Hepatocyte (in vitro differentiated cells): ENCODE measurements around the gene SLC7A14. TPM values are rescaled to one million over a fixed set of nuclear protein-coding genes. Genes with fewer than 3 reads are reported as not detected.

Experiments used
- DNase-seq: peaks from one replicate; pipeline ENCODE4 v3.0.0-alpha.2; 2016; ENCODE audit warnings: low spot score
- H2AFZ ChIP-seq: fragments of 200-600 bp; sonication (generic); 2 replicates; pipeline ENCODE4 v1.6.0; 2016; ENCODE audit warnings: antibody characterized with exemption, mild to moderate bottlenecking
- H3K27ac ChIP-seq: fragments of 200-600 bp; sonication (generic); 2 replicates; pipeline ENCODE4 v1.5.1; 2016; ENCODE audit warnings: mild to moderate bottlenecking
- H3K27me3 ChIP-seq: fragments of 200-600 bp; sonication (generic); 2 replicates; pipeline ENCODE4 v1.6.1; 2016
- H3K36me3 ChIP-seq: fragments of 200-600 bp; sonication (generic); replicated peaks from 2 replicates; pipeline ENCODE4 v1.5.1; 2016; ENCODE audit warnings: low read depth; ENCODE audit not compliant: insufficient read depth
- H3K4me1 ChIP-seq: fragments of 200-600 bp; sonication (generic); 2 replicates; pipeline ENCODE4 v1.5.1; 2016; ENCODE audit warnings: mild to moderate bottlenecking, moderate library complexity; ENCODE audit not compliant: insufficient read depth
- H3K4me2 ChIP-seq: fragments of 200-600 bp; sonication (generic); 2 replicates; pipeline ENCODE4 v1.6.0; 2016
- H3K4me3 ChIP-seq: fragments of 200-600 bp; sonication (generic); 2 replicates; pipeline ENCODE4 v1.5.1; 2016; ENCODE audit warnings: mild to moderate bottlenecking
- H3K79me2 ChIP-seq: fragments of 200-600 bp; sonication (generic); 2 replicates; pipeline ENCODE4 v1.6.0; 2017; ENCODE audit warnings: mild to moderate bottlenecking
- H3K9me2 ChIP-seq: fragments of 200-600 bp; sonication (generic); replicated peaks from 2 replicates; pipeline ENCODE4 v1.6.0; 2017; ENCODE audit warnings: mild to moderate bottlenecking; ENCODE audit not compliant: insufficient read depth
- H3K9me3 ChIP-seq: fragments of 200-600 bp; sonication (generic); 2 replicates; pipeline ENCODE4 v1.5.1; 2016; ENCODE audit warnings: low read depth, mild to moderate bottlenecking
- H4K20me1 ChIP-seq: fragments of 200-600 bp; sonication (generic); 2 replicates; pipeline ENCODE4 v1.6.0; 2016; ENCODE audit warnings: mild to moderate bottlenecking; ENCODE audit not compliant: insufficient read depth, poor library complexity, severe bottlenecking
- EZH2 ChIP-seq: fragments of 200-600 bp; sonication (generic); IDR thresholded peaks from 2 replicates; pipeline ENCODE4 v1.6.1; 2016; ENCODE audit warnings: antibody characterized with exemption, mild to moderate bottlenecking, borderline replicate concordance
- EZH2phosphoT487 ChIP-seq: fragments of 200-600 bp; sonication (generic); IDR thresholded peaks from one replicate; pipeline ENCODE4 v1.6.1; 2018; ENCODE audit warnings: antibody characterized with exemption, mild to moderate bottlenecking, low read depth, moderate library complexity; ENCODE audit not compliant: unreplicated experiment, severe bottlenecking
- WGBS: methylation state at CpG from one replicate; pipeline ENCODE4 v1.1.6; 2016; ENCODE audit warnings: low lambda C conversion rate; ENCODE audit errors: missing lambda C conversion rate; 5-methylcytosine and 5-hydroxymethylcytosine counted together
- polyA plus RNA-seq: library from polyadenylated mRNA; unstranded; fragments of >200 nt; fragmentation: Nextera tagmentation; extraction: Ambion mirVana; gene quantifications from 2 replicates; pipeline ENCODE4 v1.2.1, GENCODE V29; 2016
- total RNA-seq: library from RNA; depleted of rRNA; stranded (reverse); fragments of >200 nt; gene quantifications from 2 replicates; pipeline ENCODE4 v1.2.3, GENCODE V29; 2014
- TF ChIP-seq, protein P1 (sequence below): fragments of 200-600 bp; sonication (generic); IDR thresholded peaks from 2 replicates; pipeline ENCODE4 v1.5.1; 2016; ENCODE audit warnings: antibody characterized with exemption, mild to moderate bottlenecking; ENCODE audit not compliant: poor library complexity

The SLC7A14 gene
- total and polyA plus RNA-seq, 2 experiments from 2014 or later: 0.10 TPM; not detected in 1

DNA sequence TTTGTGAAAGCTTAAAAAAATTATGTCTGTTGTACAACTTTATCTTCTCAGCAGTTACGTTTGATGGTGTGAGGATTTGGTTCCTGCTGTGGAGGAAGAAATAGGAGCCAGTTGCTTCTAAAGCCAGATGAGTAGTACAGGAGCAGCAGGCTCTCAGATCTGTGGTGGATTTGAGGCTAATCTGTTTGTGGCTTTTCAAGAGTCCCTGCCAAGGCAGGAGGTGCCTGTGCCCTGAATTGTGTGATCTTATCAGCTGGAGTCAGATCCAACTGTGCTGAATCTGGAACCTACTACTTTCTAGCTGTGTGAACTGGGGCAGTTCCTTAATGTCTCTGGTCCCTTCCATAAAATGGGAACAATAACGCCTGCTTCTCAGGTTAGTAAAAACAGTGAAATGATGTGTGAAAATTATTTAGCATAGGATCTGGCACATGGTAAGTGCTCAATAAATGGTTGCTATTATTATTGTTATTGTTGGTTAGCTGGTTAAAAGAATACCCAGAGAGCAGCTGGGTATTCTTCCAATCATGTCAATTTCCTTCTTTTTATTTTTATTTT is 159.6 kb downstream of the SLC7A14 start:
- TF ChIP-seq EZH2 (no peak), EZH2phosphoT487 (no peak)
- TF ChIP-seq, protein P1, sequence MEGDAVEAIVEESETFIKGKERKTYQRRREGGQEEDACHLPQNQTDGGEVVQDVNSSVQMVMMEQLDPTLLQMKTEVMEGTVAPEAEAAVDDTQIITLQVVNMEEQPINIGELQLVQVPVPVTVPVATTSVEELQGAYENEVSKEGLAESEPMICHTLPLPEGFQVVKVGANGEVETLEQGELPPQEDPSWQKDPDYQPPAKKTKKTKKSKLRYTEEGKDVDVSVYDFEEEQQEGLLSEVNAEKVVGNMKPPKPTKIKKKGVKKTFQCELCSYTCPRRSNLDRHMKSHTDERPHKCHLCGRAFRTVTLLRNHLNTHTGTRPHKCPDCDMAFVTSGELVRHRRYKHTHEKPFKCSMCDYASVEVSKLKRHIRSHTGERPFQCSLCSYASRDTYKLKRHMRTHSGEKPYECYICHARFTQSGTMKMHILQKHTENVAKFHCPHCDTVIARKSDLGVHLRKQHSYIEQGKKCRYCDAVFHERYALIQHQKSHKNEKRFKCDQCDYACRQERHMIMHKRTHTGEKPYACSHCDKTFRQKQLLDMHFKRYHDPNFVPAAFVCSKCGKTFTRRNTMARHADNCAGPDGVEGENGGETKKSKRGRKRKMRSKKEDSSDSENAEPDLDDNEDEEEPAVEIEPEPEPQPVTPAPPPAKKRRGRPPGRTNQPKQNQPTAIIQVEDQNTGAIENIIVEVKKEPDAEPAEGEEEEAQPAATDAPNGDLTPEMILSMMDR: no peak
- no peaks in the 10 kb centered on the region for H3K79me2 ChIP-seq
- H3K36me3 ChIP-seq: no peaks in the 10 kb centered on the region
- no peaks in the 10 kb centered on the region for H3K9me2 ChIP-seq
- H2AFZ ChIP-seq: no peak overlapping the region
- no peaks in the 10 kb centered on the region for H3K4me1 ChIP-seq
- DNase-seq: no peak
- no peaks in the 10 kb centered on the region for H4K20me1 ChIP-seq
- no peak overlapping the region for H3K27ac ChIP-seq
- no peaks in the 10 kb centered on the region for H3K9me3 ChIP-seq
- no peak overlapping the region for H3K4me2 ChIP-seq
- no peaks in the 10 kb centered on the region for H3K27me3 ChIP-seq
- 65% methylated on average over 2 of the region's 2 CpGs for WGBS
- H3K4me3 ChIP-seq: no peak overlapping the region

DNA sequence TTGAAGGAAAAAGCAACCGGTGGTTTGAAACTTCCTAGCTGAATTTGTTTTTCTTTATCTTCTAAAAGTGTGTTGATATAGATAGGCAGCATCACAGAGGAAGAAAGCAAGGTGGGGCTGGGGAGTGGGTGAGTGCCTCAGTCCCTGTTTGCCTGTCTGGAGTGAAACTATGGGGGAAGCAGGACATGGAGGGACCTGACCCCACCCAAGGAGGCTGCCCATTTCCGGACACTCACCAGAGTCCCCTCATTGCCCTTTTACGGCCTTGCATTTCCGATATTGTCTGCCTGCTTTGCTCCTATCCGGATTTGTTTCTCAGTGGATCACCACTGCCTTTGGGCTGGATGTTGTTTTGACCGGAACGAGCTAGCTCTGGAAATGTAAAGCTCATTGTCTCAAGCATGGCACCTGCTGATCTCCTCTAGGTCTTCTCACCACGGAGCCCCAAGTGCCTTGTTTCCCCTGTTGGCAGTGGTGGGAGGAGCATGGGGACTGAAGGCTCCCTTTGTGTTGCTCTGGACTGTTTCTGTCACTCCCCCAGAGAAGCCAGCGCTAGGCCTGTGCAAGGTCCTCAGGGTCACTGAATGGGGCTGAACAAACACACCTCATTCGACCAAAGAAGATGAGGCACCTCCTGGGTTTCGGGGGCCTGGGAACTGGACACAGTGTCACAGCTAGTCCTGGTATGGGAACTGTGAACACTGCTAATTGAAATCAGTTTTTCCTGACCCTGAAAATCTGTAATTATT is 160.2 kb downstream of the SLC7A14 start:
- no peak overlapping the region for H2AFZ ChIP-seq
- no peak overlapping the region for H3K4me2 ChIP-seq
- 63% methylated on average over 11 of the region's 11 CpGs for WGBS

DNA sequence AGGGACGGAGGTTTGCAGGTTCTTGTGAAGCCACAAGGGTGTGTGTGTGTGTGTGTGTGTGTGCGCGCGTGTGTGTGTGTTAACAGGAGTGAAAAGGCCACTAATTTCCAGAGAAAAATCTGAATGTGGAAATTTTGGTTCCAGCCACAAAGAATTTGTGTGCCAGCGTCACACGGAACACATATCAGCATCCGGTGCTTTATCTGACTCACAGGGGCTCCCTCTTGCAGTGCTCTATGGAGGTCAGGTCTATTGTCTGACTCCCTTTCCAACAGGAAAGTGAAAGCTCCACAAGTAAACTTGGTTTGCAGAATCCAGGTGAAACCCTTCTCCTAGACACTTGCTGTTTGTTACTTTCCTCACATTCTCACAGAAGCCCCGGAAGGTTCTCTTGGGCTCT is 161.0 kb downstream of the SLC7A14 start:
- peaks cover 3% of the 10 kb centered on the region for H3K4me1 ChIP-seq
- no peak for TF ChIP-seq EZH2phosphoT487
- TF ChIP-seq, protein P1: no peak
- TF ChIP-seq EZH2: no peak
- no peak overlapping the region for H3K27ac ChIP-seq
- no peak overlapping the region for H3K4me3 ChIP-seq
- H3K9me2 ChIP-seq: no peaks in the 10 kb centered on the region
- WGBS: 90% methylated on average over 8 of the region's 8 CpGs
- no peak overlapping the region for H3K4me2 ChIP-seq
- H3K36me3 ChIP-seq: no peaks in the 10 kb centered on the region
- no peaks in the 10 kb centered on the region for H4K20me1 ChIP-seq
- H3K27me3 ChIP-seq: no peaks in the 10 kb centered on the region
- H3K9me3 ChIP-seq: no peaks in the 10 kb centered on the region
- DNase-seq: no peak
- no peak overlapping the region for H2AFZ ChIP-seq
- no peaks in the 10 kb centered on the region for H3K79me2 ChIP-seq

More for the DNA sequence above, 160.2 kb downstream of the SLC7A14 start:
- TF ChIP-seq EZH2phosphoT487 (no peak), EZH2 (no peak)
- TF ChIP-seq, protein P1: no peak
- no peaks in the 10 kb centered on the region for H3K36me3 ChIP-seq
- DNase-seq: peak; percentile 20
- H3K4me3 ChIP-seq: no peak overlapping the region
- H3K79me2 ChIP-seq: no peaks in the 10 kb centered on the region
- H3K27me3 ChIP-seq: no peaks in the 10 kb centered on the region
- no peak overlapping the region for H3K27ac ChIP-seq
- H4K20me1 ChIP-seq: no peaks in the 10 kb centered on the region
- no peaks in the 10 kb centered on the region for H3K9me2 ChIP-seq
- H3K9me3 ChIP-seq: no peaks in the 10 kb centered on the region
- H3K4me1 ChIP-seq: no peaks in the 10 kb centered on the region
